Astrocyte (in vitro differentiated cells and primary cell): ENCODE data around the gene COL9A2. TPM values are rescaled to one million over a fixed set of nuclear protein-coding genes. Genes with fewer than 3 reads are reported as not detected.

Experiments
- DNase-seq: peaks from one replicate; pipeline ENCODE4 v3.0.0-alpha.2; 2010; ENCODE audit warnings: low read depth
- FAIRE-seq: peaks from 2 replicates; lab custom pipeline; 2011; peaks lifted over from hg19 to GRCh38; lab: Jason Lieb, UNC
- H2AFZ ChIP-seq: 2 replicates; pipeline ENCODE4 v1.6.0; 2012; ENCODE audit warnings: low read depth, low read length, inconsistent platforms
- H3K27ac ChIP-seq: 2 replicates; pipeline ENCODE4 v1.5.1; 2011; ENCODE audit warnings: low read depth, low read length, inconsistent platforms
- H3K27me3 ChIP-seq: 2 replicates; pipeline ENCODE4 v1.6.0; 2011; ENCODE audit warnings: low read length, inconsistent platforms; ENCODE audit not compliant: insufficient read depth
- H3K36me3 ChIP-seq: 2 replicates; pipeline ENCODE4 v1.5.1; 2011; ENCODE audit warnings: low read length, inconsistent platforms; ENCODE audit not compliant: insufficient read depth
- H3K4me1 ChIP-seq: 2 replicates; pipeline ENCODE4 v1.5.1; 2011; ENCODE audit warnings: low read length, inconsistent platforms; ENCODE audit not compliant: insufficient read depth
- H3K4me2 ChIP-seq: 2 replicates; pipeline ENCODE4 v1.6.0; 2012; ENCODE audit warnings: low read length, inconsistent platforms
- H3K4me3 ChIP-seq: 2 replicates; pipeline ENCODE4 v1.5.1; 2011; ENCODE audit warnings: low read depth, mild to moderate bottlenecking, low read length, inconsistent platforms; ENCODE audit not compliant: insufficient read depth
- H3K79me2 ChIP-seq: 2 replicates; pipeline ENCODE4 v1.6.0; 2012; ENCODE audit warnings: mild to moderate bottlenecking, low read length, inconsistent platforms; ENCODE audit not compliant: insufficient read depth
- H3K9ac ChIP-seq: 2 replicates; pipeline ENCODE4 v1.6.0; 2012; ENCODE audit warnings: mild to moderate bottlenecking, low read length, inconsistent platforms
- H3K9me3 ChIP-seq: 2 replicates; pipeline ENCODE4 v1.5.1; 2012; ENCODE audit warnings: low read depth, mild to moderate bottlenecking, low read length, inconsistent platforms; ENCODE audit not compliant: insufficient read depth
- H4K20me1 ChIP-seq: 2 replicates; pipeline ENCODE4 v1.6.0; 2012; ENCODE audit warnings: low read length, inconsistent platforms; ENCODE audit not compliant: insufficient read depth
- H3K27ac Mint-ChIP-seq: one replicate; pipeline ENCODE4 v1.8.0; 2021; ENCODE audit warnings: mild to moderate bottlenecking, mixed read lengths; ENCODE audit not compliant: unreplicated experiment
- H3K27me3 Mint-ChIP-seq: one replicate; pipeline ENCODE4 v1.8.0; 2021; ENCODE audit warnings: low read depth, mixed read lengths; ENCODE audit not compliant: unreplicated experiment
- H3K36me3 Mint-ChIP-seq: one replicate; pipeline ENCODE4 v1.8.0; 2021; ENCODE audit warnings: low read depth, mixed read lengths; ENCODE audit not compliant: unreplicated experiment
- H3K4me1 Mint-ChIP-seq: one replicate; pipeline ENCODE4 v1.8.0; 2021; ENCODE audit warnings: low read depth, mixed read lengths; ENCODE audit not compliant: unreplicated experiment
- H3K4me3 Mint-ChIP-seq: one replicate; pipeline ENCODE4 v1.8.0; 2021; ENCODE audit warnings: mild to moderate bottlenecking, moderate library complexity, mixed read lengths; ENCODE audit not compliant: unreplicated experiment
- H3K9me3 Mint-ChIP-seq: one replicate; pipeline ENCODE4 v1.8.0; 2021; ENCODE audit warnings: mild to moderate bottlenecking, mixed read lengths; ENCODE audit not compliant: unreplicated experiment
- EZH2 ChIP-seq: IDR thresholded peaks from 2 replicates; pipeline ENCODE4 v1.6.1; 2012; ENCODE audit warnings: mild to moderate bottlenecking, low read length, inconsistent platforms; ENCODE audit not compliant: insufficient read depth
- total RNA-seq: library from RNA; stranded (reverse); gene quantifications from 2 replicates; pipeline ENCODE4 v1.2.1, GENCODE V29; 2021
- TF ChIP-seq, protein P1 (sequence below): IDR thresholded peaks from 2 replicates; pipeline ENCODE4 v1.5.1; 2011; ENCODE audit warnings: low read depth, mild to moderate bottlenecking, inconsistent platforms, low read length, moderate library complexity; ENCODE audit not compliant: insufficient read depth

Gene COL9A2
- total RNA-seq, 1 donor from 2014 or later, result 2.1 TPM

DNA sequence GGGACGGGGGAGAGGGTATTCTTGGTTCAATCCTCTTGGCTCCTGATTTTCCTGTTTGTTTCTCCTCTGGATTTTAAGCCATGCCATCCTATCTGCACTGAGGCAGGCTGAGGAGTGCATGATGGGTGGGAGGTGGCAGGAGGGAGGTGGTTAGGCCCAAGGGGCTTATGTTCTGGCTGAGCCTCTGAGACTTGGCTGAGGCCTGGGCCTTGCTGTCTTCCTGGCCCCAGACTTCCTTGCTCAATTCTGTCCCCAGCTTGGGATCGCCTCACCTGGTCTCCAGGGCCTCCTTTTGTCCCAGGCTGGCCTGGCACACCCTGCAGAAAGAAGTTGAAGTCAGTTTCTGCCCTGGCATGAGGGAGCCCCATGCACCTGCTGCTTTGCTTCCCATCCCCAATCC is 11.2 kb downstream of the COL9A2 start:
- Mint-ChIP-seq H3K27ac (no peak overlapping the region), H3K9me3 (no peaks in the 10 kb centered on the region)
- no peak for FAIRE-seq

GRCh38 chr1:40305451-40305850 is 11.6 kb downstream of the COL9A2 start:
- no peak overlapping the region for H3K27ac ChIP-seq
- no peak overlapping the region for H3K9ac ChIP-seq
- no peaks in the 10 kb centered on the region for H3K4me1 ChIP-seq
- Mint-ChIP-seq H3K27me3 (peaks cover 4% of the 10 kb centered on the region), H3K4me3 (no peak overlapping the region), H3K27ac (no peak overlapping the region), H3K9me3 (no peaks in the 10 kb centered on the region), H3K36me3 (no peaks in the 10 kb centered on the region), H3K4me1 (no peaks in the 10 kb centered on the region)
- H3K9me3 ChIP-seq, result no peaks in the 10 kb centered on the region
- no peak overlapping the region for H3K4me3 ChIP-seq
- no peaks in the 10 kb centered on the region for H3K36me3 ChIP-seq
- DNase-seq, result no peak
- no peak overlapping the region for H3K4me2 ChIP-seq
- no peak for FAIRE-seq
- H3K79me2 ChIP-seq, result no peaks in the 10 kb centered on the region
- no peaks in the 10 kb centered on the region for H3K27me3 ChIP-seq
- no peaks in the 10 kb centered on the region for H4K20me1 ChIP-seq
- TF ChIP-seq, protein P1, sequence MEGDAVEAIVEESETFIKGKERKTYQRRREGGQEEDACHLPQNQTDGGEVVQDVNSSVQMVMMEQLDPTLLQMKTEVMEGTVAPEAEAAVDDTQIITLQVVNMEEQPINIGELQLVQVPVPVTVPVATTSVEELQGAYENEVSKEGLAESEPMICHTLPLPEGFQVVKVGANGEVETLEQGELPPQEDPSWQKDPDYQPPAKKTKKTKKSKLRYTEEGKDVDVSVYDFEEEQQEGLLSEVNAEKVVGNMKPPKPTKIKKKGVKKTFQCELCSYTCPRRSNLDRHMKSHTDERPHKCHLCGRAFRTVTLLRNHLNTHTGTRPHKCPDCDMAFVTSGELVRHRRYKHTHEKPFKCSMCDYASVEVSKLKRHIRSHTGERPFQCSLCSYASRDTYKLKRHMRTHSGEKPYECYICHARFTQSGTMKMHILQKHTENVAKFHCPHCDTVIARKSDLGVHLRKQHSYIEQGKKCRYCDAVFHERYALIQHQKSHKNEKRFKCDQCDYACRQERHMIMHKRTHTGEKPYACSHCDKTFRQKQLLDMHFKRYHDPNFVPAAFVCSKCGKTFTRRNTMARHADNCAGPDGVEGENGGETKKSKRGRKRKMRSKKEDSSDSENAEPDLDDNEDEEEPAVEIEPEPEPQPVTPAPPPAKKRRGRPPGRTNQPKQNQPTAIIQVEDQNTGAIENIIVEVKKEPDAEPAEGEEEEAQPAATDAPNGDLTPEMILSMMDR, result no peak
- no peak for TF ChIP-seq EZH2
- no peak overlapping the region for H2AFZ ChIP-seq

More for the DNA sequence above, 11.2 kb downstream of the COL9A2 start:
- H3K4me2 ChIP-seq, result no peak overlapping the region
- H3K4me1 Mint-ChIP-seq, result no peaks in the 10 kb centered on the region
- no peaks in the 10 kb centered on the region for H3K9me3 ChIP-seq
- no peaks in the 10 kb centered on the region for H3K79me2 ChIP-seq
- H3K4me3 Mint-ChIP-seq, result no peak overlapping the region
- TF ChIP-seq, protein P1, result no peak
- no peak overlapping the region for H3K4me3 ChIP-seq
- H3K36me3 ChIP-seq, result no peaks in the 10 kb centered on the region
- no peak overlapping the region for H2AFZ ChIP-seq
- no peak overlapping the region for H3K27ac ChIP-seq
- peaks cover 3% of the 10 kb centered on the region for H3K36me3 Mint-ChIP-seq
- no peaks in the 10 kb centered on the region for H4K20me1 ChIP-seq
- H3K9ac ChIP-seq, result no peak overlapping the region
- DNase-seq, result no peak
- H3K27me3 ChIP-seq, result no peaks in the 10 kb centered on the region
- no peaks in the 10 kb centered on the region for H3K4me1 ChIP-seq
- peaks cover 6% of the 10 kb centered on the region for H3K27me3 Mint-ChIP-seq

DNA sequence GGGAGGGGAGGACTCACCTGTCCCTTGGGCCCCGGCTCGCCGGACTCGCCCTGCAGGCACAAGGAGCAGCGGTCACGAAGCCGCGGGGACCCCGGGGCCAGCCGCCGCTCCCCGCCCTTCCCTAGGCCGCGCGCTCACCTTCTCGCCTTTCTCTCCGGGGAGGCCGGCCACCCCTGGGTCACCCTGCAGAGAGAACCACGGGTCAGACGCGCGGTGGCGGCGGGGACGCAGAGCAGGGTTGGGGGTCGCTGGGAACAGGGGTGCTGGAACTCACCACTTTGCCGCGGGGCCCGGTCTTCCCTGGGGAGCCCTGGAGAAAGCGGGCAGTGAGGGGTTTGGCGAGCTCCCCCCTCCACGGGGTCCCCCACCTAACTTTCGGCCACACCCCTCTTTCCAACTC is 13.3 kb downstream of the COL9A2 start:
- Histone ChIP-seq H3K79me2 (no peaks in the 10 kb centered on the region), H3K9ac (no peak overlapping the region), H3K27ac (no peak overlapping the region), H3K4me3 (no peak overlapping the region), H3K27me3 (no peaks in the 10 kb centered on the region), H2AFZ (no peak overlapping the region), H4K20me1 (no peaks in the 10 kb centered on the region), H3K4me1 (peaks cover 4% of the 10 kb centered on the region), H3K36me3 (no peaks in the 10 kb centered on the region), H3K4me2 (no peak overlapping the region), H3K9me3 (no peaks in the 10 kb centered on the region)
- no peaks in the 10 kb centered on the region for H3K9me3 Mint-ChIP-seq
- no peaks in the 10 kb centered on the region for H3K4me1 Mint-ChIP-seq
- TF ChIP-seq, protein P1, result no peak
- no peak for TF ChIP-seq EZH2
- no peak overlapping the region for H3K4me3 Mint-ChIP-seq
- H3K27ac Mint-ChIP-seq, result no peak overlapping the region
- peaks cover 4% of the 10 kb centered on the region for H3K36me3 Mint-ChIP-seq
- DNase-seq (no peak), FAIRE-seq (no peak)
- H3K27me3 Mint-ChIP-seq, result peaks cover 14% of the 10 kb centered on the region
